Subcutaneous adipose tissue (tissue), 4 donors: ENCODE measurements around the gene SHROOM3. TPM values are rescaled to one million over a fixed set of nuclear protein-coding genes. Genes with fewer than 3 reads are reported as not detected.

Source experiments
- total RNA-seq, 4 donors: library from RNA; depleted of rRNA; stranded (reverse); fragments of >200 nt; gene quantifications; one replicate each; pipeline ENCODE4 v1.1.0, GENCODE V29; 2016
- TF ChIP-seq, protein P1 (sequence below): fragments of 450-650 bp; IDR thresholded peaks from one replicate; pipeline ENCODE4 v1.5.1; 2016; ENCODE audit warnings: low read depth, mild to moderate bottlenecking, control low read depth, antibody characterized with exemption, moderate library complexity

SHROOM3 gene
- total RNA-seq, 4 donors from 2014 or later = 0.22 to 0.38 (median 0.33) TPM; not detected in 1

DNA sequence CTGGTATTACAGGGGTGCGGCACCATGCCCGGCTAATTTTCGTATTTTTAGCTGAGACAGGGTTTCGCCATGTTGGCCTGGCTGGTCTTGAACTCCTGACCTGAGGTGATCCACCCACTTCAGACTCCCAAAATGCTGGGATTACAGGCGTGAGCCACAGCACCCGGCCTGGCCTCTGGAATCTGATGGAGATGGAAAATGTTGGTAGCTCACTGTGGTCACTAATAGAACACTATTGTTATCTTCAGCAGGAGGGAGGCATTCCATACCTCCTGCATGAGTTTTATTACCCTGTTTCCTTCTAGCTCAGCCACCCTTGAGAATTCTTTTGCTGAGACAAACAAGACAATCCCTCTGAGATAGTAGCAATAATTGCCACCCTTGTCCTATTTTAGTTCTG is 105.0 kb downstream of the SHROOM3 start:
- TF ChIP-seq, protein P1, sequence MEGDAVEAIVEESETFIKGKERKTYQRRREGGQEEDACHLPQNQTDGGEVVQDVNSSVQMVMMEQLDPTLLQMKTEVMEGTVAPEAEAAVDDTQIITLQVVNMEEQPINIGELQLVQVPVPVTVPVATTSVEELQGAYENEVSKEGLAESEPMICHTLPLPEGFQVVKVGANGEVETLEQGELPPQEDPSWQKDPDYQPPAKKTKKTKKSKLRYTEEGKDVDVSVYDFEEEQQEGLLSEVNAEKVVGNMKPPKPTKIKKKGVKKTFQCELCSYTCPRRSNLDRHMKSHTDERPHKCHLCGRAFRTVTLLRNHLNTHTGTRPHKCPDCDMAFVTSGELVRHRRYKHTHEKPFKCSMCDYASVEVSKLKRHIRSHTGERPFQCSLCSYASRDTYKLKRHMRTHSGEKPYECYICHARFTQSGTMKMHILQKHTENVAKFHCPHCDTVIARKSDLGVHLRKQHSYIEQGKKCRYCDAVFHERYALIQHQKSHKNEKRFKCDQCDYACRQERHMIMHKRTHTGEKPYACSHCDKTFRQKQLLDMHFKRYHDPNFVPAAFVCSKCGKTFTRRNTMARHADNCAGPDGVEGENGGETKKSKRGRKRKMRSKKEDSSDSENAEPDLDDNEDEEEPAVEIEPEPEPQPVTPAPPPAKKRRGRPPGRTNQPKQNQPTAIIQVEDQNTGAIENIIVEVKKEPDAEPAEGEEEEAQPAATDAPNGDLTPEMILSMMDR = no peak

DNA sequence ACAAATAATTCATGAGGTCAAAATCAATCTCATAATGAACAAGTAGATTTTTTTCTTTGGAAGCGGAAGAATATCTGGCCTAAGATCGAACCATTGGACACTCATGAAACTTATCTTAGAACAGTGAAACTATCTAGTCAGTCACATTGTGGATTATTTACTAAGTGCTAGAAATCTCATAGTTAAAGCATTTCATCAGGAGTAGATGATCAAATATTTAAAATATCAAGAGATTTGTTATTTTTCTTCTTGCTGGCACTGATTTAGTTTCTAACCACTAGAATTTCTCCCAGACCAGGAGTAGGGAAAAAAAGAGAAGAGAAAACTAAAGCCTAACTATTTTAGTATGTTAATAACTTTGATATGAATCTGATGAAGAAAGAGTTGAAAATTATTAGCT is 105.5 kb downstream of the SHROOM3 start:
- TF ChIP-seq, protein P1 = no peak

GRCh38 chr4:76543378-76543777 is 108.3 kb downstream of the SHROOM3 start:
- TF ChIP-seq, protein P1 = no peak

- TF ChIP-seq, protein P1 = no peak
Measured at GRCh38 chr4:76544725-76545124, 109.7 kb downstream of the SHROOM3 start.

DNA sequence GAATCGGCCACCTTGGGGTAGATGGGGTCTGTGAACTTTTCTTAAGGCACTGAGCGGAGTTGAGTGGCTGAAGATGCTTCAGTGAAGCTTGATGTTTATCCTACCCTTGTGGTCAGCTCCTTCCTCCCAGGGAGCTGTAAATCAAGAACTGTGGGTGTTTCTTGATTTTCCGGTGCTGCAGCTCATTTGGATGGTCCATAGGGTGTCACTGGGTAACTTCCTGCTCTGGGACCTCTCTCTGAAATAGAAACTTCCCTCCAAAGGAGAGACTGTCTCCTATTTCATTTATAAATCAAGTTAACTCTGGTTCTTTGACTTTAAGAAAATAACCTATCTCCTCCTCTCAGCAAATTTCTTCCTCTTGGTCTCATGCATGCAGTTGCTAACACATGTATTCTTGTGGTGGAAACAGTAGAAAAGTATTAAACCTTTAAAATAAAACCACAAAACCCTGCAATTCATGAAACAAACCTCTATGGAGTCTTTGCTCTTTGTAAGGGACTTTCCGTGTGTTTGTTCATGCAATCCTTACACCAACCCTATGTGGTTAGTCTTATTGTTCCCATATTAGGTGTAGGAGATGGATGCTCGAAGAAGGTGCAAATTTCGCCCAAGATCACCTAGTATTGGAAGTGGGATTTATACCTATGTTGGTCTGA is 110.3 kb downstream of the SHROOM3 start:
- TF ChIP-seq, protein P1 = no peak

- TF ChIP-seq, protein P1 = no peak
Measured at GRCh38 chr4:76546327-76546726, 111.3 kb downstream of the SHROOM3 start.

DNA sequence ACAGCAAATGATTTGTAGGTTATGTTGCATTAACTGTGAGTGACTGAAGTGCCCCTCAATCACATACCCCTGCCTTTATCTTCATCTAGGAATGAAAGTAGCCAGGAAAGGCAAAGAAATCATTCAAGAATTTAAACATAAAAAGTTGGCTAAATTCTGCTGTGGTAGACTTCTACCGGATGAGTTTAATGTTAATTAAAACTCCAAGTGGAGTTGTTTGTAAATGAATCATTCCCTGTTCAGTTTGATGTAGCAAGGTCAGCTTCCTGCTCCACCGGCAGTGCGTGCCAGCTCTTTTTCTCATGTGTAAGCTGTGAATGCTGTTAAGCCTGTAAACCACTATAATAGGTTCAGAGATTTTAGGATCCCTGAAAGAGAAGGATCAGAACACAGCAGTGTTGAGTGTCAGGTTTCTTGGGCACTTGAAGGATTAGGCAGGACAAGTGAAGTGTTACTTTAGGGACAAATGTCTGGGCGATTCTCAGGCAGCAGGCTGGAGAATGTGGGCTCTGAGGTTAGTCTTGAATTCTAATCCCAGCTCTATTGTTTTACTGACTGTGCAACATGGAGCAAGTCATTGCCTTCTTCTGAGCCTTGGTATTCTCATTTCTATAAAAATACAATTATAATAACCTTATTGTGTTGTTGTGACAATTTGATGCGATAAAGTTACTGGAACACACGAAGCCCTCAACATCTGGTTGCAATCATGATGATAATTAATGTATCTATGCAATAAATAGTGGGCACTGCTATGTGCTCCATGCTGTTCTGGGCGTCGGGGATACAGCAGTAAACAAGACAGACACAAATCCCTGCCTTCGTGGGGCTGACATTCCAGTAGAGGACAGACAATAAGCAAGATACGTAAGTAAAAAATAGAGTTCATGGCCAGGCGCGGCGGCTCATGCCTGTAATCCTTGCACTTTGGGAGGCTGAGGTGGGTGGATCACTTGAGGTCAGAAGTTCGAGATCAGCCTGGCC is 112.0 kb downstream of the SHROOM3 start:
- TF ChIP-seq, protein P1 = no peak
